ENCODE data around the gene ETV3L.

DNA sequence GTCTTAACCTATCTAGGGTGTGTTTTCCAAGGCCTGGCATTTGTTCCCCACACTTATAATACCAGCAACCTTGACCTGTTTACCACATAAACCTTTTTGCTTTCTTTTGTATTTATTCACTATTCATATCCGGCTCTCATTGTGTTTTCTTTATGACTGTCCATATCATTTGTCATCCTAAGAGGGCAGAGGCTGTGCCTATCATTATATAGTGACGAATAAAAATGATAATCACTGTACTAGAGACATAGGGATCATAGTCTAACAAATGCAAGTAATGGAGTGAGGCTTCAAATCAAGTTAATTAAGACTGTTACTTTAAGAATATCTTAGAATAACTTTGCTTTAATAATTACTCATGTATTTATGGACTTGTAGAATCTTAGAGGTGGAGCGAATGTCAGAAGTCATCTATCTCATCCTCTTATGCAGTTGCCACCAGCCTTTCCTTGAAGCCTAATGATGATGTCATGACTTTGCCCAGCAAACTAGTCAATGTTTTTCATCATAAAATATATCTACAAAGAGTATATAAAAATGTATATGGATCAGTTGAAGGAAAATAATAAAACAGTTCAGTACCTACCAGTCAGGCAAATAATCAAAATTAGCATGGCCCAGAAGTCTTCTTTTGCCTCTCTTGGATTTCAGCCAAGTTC is 43.3 kb upstream of the ETV3L start:
- TF ChIP-seq, protein P1, sequence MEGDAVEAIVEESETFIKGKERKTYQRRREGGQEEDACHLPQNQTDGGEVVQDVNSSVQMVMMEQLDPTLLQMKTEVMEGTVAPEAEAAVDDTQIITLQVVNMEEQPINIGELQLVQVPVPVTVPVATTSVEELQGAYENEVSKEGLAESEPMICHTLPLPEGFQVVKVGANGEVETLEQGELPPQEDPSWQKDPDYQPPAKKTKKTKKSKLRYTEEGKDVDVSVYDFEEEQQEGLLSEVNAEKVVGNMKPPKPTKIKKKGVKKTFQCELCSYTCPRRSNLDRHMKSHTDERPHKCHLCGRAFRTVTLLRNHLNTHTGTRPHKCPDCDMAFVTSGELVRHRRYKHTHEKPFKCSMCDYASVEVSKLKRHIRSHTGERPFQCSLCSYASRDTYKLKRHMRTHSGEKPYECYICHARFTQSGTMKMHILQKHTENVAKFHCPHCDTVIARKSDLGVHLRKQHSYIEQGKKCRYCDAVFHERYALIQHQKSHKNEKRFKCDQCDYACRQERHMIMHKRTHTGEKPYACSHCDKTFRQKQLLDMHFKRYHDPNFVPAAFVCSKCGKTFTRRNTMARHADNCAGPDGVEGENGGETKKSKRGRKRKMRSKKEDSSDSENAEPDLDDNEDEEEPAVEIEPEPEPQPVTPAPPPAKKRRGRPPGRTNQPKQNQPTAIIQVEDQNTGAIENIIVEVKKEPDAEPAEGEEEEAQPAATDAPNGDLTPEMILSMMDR (IDR thresholded peaks at IDR 0.05) = no peak
- TF ChIP-seq POLR2A (IDR thresholded peaks at IDR 0.05) = no peak

Data from testis (tissue), 2 donors.